HG03354 (cell line): ENCODE results near the gene LSM5.
"Not testable (repeated sequence)": the region's sequence is repeated elsewhere in the genome, so short reads cannot be mapped to it uniquely, and the experiment has no call there.

Experiments
- ATAC-seq: cut with Tn5 transposase; IDR thresholded peaks from one replicate; pipeline ENCODE4 v1.9.1; 2021; ENCODE audit warnings: mild to moderate bottlenecking; ENCODE audit not compliant: unreplicated experiment, poor library complexity, severe bottlenecking

LSM5 gene

DNA sequence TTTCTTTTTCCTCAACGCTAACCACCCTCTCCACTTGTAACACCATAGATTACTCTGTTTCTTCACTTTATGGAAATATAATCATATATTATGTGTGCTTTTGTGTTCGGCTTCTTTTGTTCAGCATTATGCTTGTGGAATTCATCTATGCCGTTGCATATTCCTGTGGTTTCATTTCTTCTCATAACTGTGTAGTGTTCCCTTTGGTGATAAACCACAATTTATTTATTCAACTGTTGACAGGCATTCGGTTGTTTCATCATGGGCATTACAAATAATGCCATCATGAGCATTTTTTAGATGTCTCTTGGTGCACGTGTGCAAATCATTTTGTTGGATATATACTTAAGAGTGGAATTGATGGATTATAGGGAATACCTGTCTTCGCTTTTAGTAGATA, 17.2 kb upstream of the LSM5 start:
- no peak for ATAC-seq

DNA sequence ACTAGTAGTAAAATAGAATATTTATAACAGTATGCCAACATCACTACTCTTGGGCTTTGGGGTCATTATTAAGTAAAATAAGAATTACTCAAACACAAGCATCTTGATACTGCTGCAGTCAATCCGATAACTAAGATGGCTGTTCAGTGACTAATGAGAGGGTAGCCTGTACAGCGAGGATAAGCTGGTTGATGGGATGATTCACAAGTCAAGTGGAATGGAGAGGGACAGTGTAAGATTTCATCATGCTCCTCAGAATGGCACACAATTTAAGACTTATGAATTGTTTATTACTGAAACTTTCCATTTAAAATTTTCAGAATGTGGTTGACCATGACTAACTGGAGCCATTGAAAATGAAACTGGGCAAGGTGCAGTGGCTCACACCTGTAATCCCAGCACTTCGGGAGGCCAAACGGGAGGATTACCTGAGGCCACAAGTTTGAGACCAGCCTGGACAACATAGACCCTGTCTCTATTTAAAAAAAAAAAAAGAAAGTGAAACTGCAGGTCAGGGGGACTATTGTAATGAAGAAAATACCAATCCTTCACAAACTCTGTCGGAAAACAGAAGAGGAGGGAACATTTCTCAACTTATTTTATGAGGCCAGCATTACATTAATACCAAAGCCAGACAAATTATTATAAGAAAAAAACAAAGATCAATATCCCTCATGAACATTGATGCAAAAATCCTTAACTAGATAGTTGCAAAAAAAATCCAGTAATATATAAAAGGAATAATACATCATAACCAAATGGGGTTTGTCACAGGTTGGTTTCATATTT, 16.3 kb upstream of the LSM5 start:
- ATAC-seq: peak; percentile 82

DNA sequence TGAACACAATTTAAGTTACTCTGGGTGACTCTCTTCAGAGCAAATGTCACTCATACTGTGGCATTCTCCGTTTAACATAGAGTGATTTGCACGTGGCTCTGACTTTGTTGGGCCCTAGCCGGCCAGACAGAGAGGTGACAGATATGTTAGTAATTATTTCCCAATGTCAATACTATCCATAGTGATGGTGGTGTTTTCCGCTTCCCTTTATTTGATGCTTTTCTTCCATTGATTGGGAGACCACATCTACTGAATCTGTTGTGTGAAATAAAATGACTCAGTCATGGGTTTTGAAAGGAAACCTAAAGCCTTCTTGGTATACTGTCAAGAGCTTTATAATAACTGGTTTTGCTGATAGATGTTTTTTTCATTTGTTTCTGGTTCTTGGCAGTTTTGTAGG, 12.5 kb upstream of the LSM5 start:
- ATAC-seq: no peak

DNA sequence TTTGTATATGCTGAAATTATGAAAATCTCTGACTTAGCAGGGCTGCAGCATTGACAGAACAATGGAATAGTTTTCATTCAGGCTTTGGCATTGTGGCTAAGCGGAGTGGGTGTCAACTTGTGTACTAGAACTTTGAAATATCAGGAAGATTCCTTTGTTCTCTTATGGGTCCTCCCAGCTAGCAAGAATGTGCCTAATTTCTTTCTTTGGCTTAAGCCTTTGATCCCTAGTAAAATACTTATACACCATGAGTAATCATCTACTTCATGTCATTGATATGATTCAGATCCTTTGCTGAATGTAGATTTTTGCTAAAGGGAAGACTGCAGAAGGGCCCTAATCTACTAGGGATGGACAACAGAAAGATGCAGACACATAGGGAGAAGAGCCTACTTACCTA, 11.3 kb upstream of the LSM5 start:
- ATAC-seq: no peak

DNA sequence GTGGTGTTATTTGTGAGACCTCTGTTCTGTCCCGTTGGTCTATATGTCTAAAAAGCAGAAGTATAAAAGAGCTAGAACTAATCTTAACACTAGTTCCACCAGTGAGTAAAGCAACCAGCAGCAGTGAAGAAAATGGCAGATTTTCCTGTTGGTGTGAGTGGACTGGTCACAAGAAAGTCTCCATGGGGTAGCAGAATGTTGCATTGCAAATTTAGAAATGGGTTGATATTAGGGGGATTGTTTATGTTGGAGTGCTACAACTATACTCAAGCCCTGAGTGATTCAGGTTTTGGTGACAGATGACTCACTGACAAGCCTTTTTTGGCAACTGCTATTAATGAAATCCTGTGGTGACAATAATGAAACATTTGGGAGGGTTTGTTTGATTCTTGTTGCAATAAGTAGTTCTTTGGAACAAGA, 10.8 kb upstream of the LSM5 start:
- ATAC-seq: peak; percentile 54

DNA sequence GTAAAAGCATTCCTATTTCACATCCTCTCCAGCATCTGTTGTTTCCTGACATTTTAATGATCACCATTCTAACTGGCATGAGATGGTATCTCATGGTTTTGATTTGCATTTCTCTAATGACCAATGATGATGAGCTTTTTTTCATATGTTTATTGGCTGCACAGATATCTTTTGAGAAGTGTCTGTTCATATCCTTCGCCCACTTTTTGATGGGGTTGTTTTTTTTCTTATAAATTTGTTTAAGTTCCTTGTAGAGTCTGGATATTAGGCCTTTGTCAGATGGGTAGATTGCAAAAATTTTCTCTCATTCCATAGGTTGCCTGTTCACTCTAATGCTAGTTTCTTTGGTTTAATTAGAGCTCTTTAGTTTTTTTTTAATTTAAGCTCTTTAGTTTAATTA, 10.0 kb upstream of the LSM5 start:
- ATAC-seq: not testable (repeated sequence)

DNA sequence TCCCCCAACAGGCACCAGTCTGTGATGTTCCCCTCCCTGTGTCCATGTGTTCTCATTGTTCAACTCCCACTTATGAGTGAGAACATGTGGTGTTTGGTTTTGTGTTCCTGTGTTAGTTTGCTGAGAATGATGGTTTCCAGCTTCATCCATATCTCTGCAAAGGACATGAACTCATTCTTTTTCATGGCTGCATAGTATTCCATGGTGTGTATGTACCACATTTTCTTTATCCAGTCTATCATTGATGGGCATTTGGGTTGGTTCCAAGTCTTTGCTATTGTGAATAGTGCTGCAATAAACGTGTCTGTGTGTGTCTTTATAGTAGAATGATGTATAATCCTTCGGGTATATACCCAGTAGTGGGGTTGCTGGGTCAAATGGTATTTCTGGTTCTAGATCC, 9.6 kb upstream of the LSM5 start:
- not testable (repeated sequence) for ATAC-seq

DNA sequence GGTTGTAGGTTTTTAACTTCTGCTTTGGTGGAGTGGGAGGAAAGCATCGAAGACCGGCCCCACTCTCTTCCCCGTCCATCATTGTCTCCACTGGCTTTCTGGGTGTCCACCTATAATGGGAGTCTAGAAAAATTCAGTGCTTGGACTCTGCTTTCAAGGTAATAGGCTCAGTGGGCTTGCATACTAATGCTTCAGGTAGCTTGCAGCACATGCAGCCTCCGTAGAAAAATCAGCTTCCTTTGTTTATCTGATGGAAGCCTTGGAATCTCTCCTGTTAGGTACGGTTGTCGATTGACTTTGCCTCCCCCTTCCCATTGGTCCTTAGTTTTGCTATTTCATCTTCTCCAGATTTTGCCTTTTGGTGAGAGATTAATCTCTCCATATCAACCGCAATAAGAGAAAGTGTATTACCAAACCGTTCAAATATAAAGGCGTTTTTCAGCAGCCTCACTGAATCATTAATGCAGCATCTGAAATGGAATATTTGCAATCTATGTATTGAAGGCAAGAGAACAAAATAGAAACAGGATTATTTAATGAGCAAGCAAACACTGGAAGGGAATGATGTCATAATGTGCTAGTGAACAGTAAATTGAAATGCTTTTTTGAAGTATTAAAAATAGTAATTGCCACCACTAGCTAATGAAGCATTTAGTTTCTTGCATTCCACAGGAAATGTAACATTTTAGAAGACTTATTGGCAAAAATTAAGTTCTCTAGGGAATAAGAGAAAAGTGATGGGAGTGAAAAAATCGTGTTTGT, 6.1 kb upstream of the LSM5 start:
- ATAC-seq: peak; percentile 1

- ATAC-seq: peak; percentile 91
Measured at GRCh38 chr7:32495298-32496051, 5.3 kb upstream of the LSM5 start, which contains the start of gene AVL9. Gene AVL9, plus strand, starts transcription at chr7:32495489. Its CDS starts 221 bp downstream, at chr7:32495710.

- ATAC-seq: no peak
Measured at GRCh38 chr7:32494946-32495297, 4.7 kb upstream of the LSM5 start.

DNA sequence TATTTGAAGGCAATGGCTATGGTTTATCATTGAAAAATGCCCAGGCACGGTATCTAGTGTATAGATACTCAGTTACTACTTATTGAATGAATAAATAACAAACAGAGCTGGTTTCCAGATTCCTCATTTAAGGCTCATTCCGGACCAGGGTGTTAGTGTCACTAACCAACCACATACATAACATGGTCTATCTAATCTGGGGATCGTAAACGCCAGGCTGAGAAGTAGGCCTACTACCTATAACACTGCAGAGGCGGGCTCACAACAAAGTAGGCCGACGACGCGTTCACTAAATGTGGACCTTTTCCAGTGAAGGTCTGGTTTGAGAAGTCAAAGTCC, 423 bp downstream of the LSM5 start:
- ATAC-seq: peak; percentile 23

DNA sequence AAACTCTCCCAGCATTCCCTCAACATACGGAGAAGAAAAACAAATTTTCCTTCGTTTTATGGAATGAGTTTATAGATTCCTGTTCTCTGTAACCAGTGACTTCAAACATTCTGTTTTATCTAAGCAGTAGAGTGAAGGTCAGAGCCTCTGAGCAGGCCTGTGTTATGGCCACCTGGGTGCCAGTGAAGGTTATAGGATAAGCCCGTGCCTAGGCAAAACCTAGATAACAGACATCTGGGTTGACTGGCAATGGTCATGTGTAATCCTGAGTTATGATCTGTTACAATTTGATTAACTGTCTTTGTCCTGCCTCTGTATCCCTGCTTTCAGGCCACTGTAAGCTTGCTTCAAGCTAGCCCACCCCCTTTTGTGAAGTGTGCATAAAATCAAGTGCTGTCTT, 8.3 kb downstream of the LSM5 start:
- no peak for ATAC-seq

- no peak for ATAC-seq
Measured at GRCh38 chr7:32481176-32481575, 9.0 kb downstream of the LSM5 start.

- ATAC-seq: peak; percentile 68
Measured at GRCh38 chr7:32479574-32480200, 10.5 kb downstream of the LSM5 start.

DNA sequence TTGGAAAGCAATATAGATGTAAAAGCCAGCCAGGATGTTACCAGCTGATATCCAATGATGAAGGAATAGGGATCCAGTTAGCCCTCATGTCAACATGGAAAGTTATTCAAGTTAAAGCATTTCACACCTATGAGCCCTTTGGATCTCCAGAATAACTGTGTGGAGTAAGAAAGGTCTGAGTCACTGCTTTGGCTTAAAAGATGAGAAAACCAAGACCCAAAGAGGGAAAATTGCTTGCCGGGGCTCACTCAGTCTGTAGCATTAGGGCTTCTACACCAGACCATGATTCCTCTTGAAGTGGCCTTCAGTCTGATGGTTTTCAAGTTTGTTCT, 12.6 kb downstream of the LSM5 start:
- no peak for ATAC-seq

DNA sequence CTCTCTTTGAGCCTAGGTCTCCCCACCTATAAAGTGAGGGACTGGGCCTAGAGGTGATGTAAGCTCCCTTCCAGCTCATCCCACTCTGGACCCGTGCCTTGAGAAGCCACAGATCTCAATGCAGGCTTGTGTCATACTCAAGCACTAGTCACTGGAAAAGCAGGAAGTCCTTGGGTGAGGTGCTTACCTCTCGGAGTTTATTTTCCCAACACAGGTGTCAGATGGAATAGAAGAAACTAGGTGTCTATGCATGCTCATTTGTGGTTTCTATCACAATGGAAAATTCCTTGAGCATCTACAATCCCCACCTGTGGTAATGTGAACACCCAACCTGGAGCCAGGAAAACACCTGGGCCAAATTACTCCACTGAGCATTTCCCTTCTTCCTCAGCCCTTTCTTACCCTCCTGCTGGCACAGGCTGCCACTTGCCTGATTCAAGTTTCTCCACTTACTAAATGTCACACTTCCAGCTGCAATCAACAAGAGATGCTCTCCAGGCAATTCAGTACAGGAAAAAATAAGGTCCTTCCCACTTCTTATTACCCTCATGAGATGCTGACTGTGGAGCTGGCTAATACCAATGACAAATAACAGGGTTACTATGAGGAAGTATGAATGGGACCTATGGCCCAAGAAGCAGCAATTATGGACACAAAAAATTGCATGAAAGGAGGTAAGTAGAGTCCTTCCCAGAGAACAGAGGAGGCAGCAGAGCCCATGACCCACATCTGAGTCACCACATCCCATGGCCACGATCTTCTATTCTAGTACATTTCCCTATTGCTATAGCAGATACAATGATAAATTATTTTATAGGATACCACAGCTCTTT, 13.1 kb downstream of the LSM5 start:
- ATAC-seq: no peak

- no peak for ATAC-seq
Measured at GRCh38 chr7:32474008-32474407, 16.2 kb downstream of the LSM5 start.

GRCh38 chr7:32472015-32472414, 18.2 kb downstream of the LSM5 start:
- ATAC-seq: no peak

DNA sequence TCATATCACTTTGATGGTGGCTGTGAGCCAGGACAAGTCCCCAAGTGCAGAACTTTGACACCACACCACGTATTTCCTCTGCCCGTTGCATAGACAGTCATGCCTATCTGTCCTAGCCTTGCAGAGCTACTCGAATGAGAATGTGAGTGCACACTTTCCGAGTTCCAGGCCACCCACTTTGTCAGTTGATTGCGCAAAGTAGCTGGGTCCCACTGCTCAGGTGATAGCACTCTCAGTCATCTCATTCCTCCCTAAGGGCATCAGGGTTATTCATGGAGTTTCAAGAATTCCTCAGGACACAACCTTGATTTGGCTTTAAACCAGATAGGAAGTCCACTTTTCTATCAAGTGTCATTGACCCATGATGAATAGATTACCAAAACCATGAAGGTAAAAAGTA, 19.3 kb downstream of the LSM5 start:
- no peak for ATAC-seq
